SU-DHL-6 (cell line): ENCODE measurements around the gene ACAP2.

ENCODE experiments used
- CTCF ChIP-seq: fragments of 200-600 bp; sonication (generic); IDR thresholded peaks from one replicate; pipeline ENCODE4 v1.5.1; 2017; ENCODE audit warnings: antibody characterized with exemption, mild to moderate bottlenecking, low read length, moderate library complexity; ENCODE audit not compliant: insufficient read depth, poor library complexity, severe bottlenecking
- EZH2phosphoT487 ChIP-seq: fragments of 200-600 bp; sonication (generic), shearing (Covaris generic); conservative IDR thresholded peaks from 2 replicates; pipeline ENCODE4 v1.6.1; 2018; ENCODE audit warnings: mild to moderate bottlenecking, antibody characterized with exemption, low read length, moderate library complexity, mixed read lengths

GRCh38 chr3:195269375-195270078 is 173.3 kb downstream of the ACAP2 start:
- TF ChIP-seq CTCF = no peak
- no peak for TF ChIP-seq EZH2phosphoT487
